ENCODE data around the gene ZDHHC11B. TPM values are rescaled to one million over a fixed set of nuclear protein-coding genes. Genes with fewer than 3 reads are reported as not detected.
"Not testable (repeated sequence)": the region's sequence is repeated elsewhere in the genome, so short reads cannot be mapped to it uniquely, and the experiment has no call there.

ZDHHC11B gene
- polyA plus RNA-seq, 1 experiment, result 0.05 TPM

- DNase-seq (ENCODE audit: low read depth), result no peak
- POLR2A ChIA-PET, result no interaction called here
- CTCF ChIA-PET, result no interaction called here
- peaks cover 4% of the 10 kb centered on the region for H3K27me3 ChIP-seq (ENCODE audit: control insufficient read depth, insufficient read depth, low read length)
- no peak for TF ChIP-seq CTCF (IDR thresholded peaks at IDR 0.05; ENCODE audit: insufficient read depth, low read depth, low read length)
- no peaks in the 10 kb centered on the region for H3K36me3 ChIP-seq (ENCODE audit: control insufficient read depth, insufficient read depth, low read length)
- H3K4me3 ChIP-seq (ENCODE audit: low read depth, low read length), result no peak overlapping the region
Observed at GRCh38 chr5:756171-756570, 28.4 kb downstream of the ZDHHC11B start.

GRCh38 chr5:754143-754632, 30.3 kb downstream of the ZDHHC11B start:
- H3K27me3 ChIP-seq (ENCODE audit: control insufficient read depth, insufficient read depth, low read length); CTCF ChIA-PET; H3K4me3 ChIP-seq (ENCODE audit: low read depth, low read length); POLR2A ChIA-PET; H3K36me3 ChIP-seq (ENCODE audit: control insufficient read depth, insufficient read depth, low read length); DNase-seq (ENCODE audit: low read depth): not testable (repeated sequence)

GRCh38 chr5:753567-754142, 30.9 kb downstream of the ZDHHC11B start:
- H3K36me3 ChIP-seq (ENCODE audit: control insufficient read depth, insufficient read depth, low read length); POLR2A ChIA-PET; CTCF ChIA-PET; H3K27me3 ChIP-seq (ENCODE audit: control insufficient read depth, insufficient read depth, low read length); H3K4me3 ChIP-seq (ENCODE audit: low read depth, low read length); DNase-seq (ENCODE audit: low read depth): not testable (repeated sequence)

GRCh38 chr5:752532-753115, 31.9 kb downstream of the ZDHHC11B start:
- DNase-seq (ENCODE audit: low read depth); H3K4me3 ChIP-seq (ENCODE audit: low read depth, low read length); CTCF ChIA-PET; POLR2A ChIA-PET; H3K27me3 ChIP-seq (ENCODE audit: control insufficient read depth, insufficient read depth, low read length); H3K36me3 ChIP-seq (ENCODE audit: control insufficient read depth, insufficient read depth, low read length): not testable (repeated sequence)

- H3K27me3 ChIP-seq (ENCODE audit: control insufficient read depth, insufficient read depth, low read length); H3K4me3 ChIP-seq (ENCODE audit: low read depth, low read length); CTCF ChIA-PET; POLR2A ChIA-PET; H3K36me3 ChIP-seq (ENCODE audit: control insufficient read depth, insufficient read depth, low read length); DNase-seq (ENCODE audit: low read depth): not testable (repeated sequence)
Observed at GRCh38 chr5:751992-752391, 32.5 kb downstream of the ZDHHC11B start.

- no peak for TF ChIP-seq CTCF (IDR thresholded peaks at IDR 0.05; ENCODE audit: insufficient read depth, low read depth, low read length)
- Histone ChIP-seq H3K27me3 (ENCODE audit: control insufficient read depth, insufficient read depth, low read length) (no peaks in the 10 kb centered on the region), H3K4me3 (ENCODE audit: low read depth, low read length) (no peak overlapping the region), H3K36me3 (ENCODE audit: control insufficient read depth, insufficient read depth, low read length) (no peaks in the 10 kb centered on the region)
- POLR2A ChIA-PET, result no interaction called here
- CTCF ChIA-PET, result no interaction called here
- no peak for DNase-seq (ENCODE audit: low read depth)
Observed at GRCh38 chr5:751496-751895, 33.0 kb downstream of the ZDHHC11B start.

- H3K36me3 ChIP-seq (ENCODE audit: control insufficient read depth, insufficient read depth, low read length); H3K27me3 ChIP-seq (ENCODE audit: control insufficient read depth, insufficient read depth, low read length); CTCF ChIA-PET; H3K4me3 ChIP-seq (ENCODE audit: low read depth, low read length); DNase-seq (ENCODE audit: low read depth); POLR2A ChIA-PET: not testable (repeated sequence)
Observed at GRCh38 chr5:750226-750625, 34.3 kb downstream of the ZDHHC11B start.

GRCh38 chr5:749101-749670, 35.3 kb downstream of the ZDHHC11B start:
- H3K4me3 ChIP-seq (ENCODE audit: low read depth, low read length), result no peak overlapping the region
- H3K36me3 ChIP-seq (ENCODE audit: control insufficient read depth, insufficient read depth, low read length), result no peaks in the 10 kb centered on the region
- DNase-seq (ENCODE audit: low read depth), result no peak
- CTCF ChIA-PET, result no interaction called here
- POLR2A ChIA-PET, result no interaction called here
- TF ChIP-seq CTCF (IDR thresholded peaks at IDR 0.05; ENCODE audit: insufficient read depth, low read depth, low read length), result no peak
- no peaks in the 10 kb centered on the region for H3K27me3 ChIP-seq (ENCODE audit: control insufficient read depth, insufficient read depth, low read length)

- DNase-seq (ENCODE audit: low read depth); H3K36me3 ChIP-seq (ENCODE audit: control insufficient read depth, insufficient read depth, low read length); CTCF ChIA-PET; H3K4me3 ChIP-seq (ENCODE audit: low read depth, low read length); H3K27me3 ChIP-seq (ENCODE audit: control insufficient read depth, insufficient read depth, low read length); POLR2A ChIA-PET: not testable (repeated sequence)
Observed at GRCh38 chr5:748011-748980, 36.2 kb downstream of the ZDHHC11B start.

Measured in BJ (cell line).